AG04450 (cell line): ENCODE data around the gene CACNA1G. TPM values are rescaled to one million over a fixed set of nuclear protein-coding genes. Genes with fewer than 3 reads are reported as not detected.

Experiments used
- CTCF ChIA-PET: fragments of 300-600, 350-600 bp; formaldehyde crosslinking; extraction: SDS; loops from one replicate; lab custom pipeline; 2022; ENCODE audit warnings: antibody characterized with exemption, inconsistent platforms; lab: Charles Lee
- POLR2A ChIA-PET: fragments of 350-600 bp; formaldehyde crosslinking; extraction: SDS; loops from one replicate; lab custom pipeline; 2021; ENCODE audit warnings: antibody characterized with exemption, inconsistent platforms; lab: Yijun Ruan, JAX
- DNase-seq: peaks from one replicate; pipeline ENCODE4 v3.0.0-alpha.2; 2011; ENCODE audit warnings: low read depth, low spot score
- H3K27ac ChIP-seq: one replicate; pipeline ENCODE4 v1.5.1; 2012; ENCODE audit warnings: low read depth, low read length, control low read depth
- H3K27me3 ChIP-seq: one replicate; pipeline ENCODE4 v1.6.0; 2012; ENCODE audit warnings: low read length; ENCODE audit not compliant: control insufficient read depth, insufficient read depth
- H3K4me3 ChIP-seq: 2 replicates; pipeline ENCODE4 v1.5.1; 2011; ENCODE audit warnings: mild to moderate bottlenecking, low read depth, low read length, control low read depth
- H3K9me3 ChIP-seq: 2 replicates; pipeline ENCODE4 v1.5.1; 2012; ENCODE audit warnings: low read length; ENCODE audit not compliant: control insufficient read depth, insufficient read depth
- polyA plus RNA-seq: library from polyadenylated mRNA; depleted of rRNA; stranded (reverse); fragments of >200 nt; gene quantifications from 2 replicates; pipeline ENCODE4 v1.2.3, GENCODE V29; 2011
- TF ChIP-seq, protein P1 (sequence below): IDR thresholded peaks from 2 replicates; pipeline ENCODE4 v1.5.1; 2011; ENCODE audit warnings: low read depth, low read length, control low read depth, inconsistent platforms

Gene CACNA1G
- polyA plus RNA-seq, 1 experiment, result 0.05 TPM

- no peaks in the 10 kb centered on the region for H3K27me3 ChIP-seq
- TF ChIP-seq, protein P1, sequence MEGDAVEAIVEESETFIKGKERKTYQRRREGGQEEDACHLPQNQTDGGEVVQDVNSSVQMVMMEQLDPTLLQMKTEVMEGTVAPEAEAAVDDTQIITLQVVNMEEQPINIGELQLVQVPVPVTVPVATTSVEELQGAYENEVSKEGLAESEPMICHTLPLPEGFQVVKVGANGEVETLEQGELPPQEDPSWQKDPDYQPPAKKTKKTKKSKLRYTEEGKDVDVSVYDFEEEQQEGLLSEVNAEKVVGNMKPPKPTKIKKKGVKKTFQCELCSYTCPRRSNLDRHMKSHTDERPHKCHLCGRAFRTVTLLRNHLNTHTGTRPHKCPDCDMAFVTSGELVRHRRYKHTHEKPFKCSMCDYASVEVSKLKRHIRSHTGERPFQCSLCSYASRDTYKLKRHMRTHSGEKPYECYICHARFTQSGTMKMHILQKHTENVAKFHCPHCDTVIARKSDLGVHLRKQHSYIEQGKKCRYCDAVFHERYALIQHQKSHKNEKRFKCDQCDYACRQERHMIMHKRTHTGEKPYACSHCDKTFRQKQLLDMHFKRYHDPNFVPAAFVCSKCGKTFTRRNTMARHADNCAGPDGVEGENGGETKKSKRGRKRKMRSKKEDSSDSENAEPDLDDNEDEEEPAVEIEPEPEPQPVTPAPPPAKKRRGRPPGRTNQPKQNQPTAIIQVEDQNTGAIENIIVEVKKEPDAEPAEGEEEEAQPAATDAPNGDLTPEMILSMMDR, result no peak
- H3K4me3 ChIP-seq, result no peak overlapping the region
- no peaks in the 10 kb centered on the region for H3K9me3 ChIP-seq
- ChIA-PET CTCF (interaction anchor here (0.6 to 2.2 kb wide), 4 partner anchors 10 to 34 kb away, joined by 3 to 10 read pairs (median 6); no protein-coding TSS in a partner anchor), POLR2A (interaction anchor here (1.0 to 3.8 kb wide), 3 partner anchors 20 to 24 kb away, joined by 3 to 29 read pairs (median 5); no protein-coding TSS in a partner anchor)
- DNase-seq, result no peak
- peak overlapping the region; percentile 90 for H3K27ac ChIP-seq
These were observed 100.8 kb downstream of the CACNA1G start for GRCh38 chr17:50661348-50661747.

GRCh38 chr17:50661795-50662391 is 101.4 kb downstream of the CACNA1G start:
- H3K9me3 ChIP-seq, result no peaks in the 10 kb centered on the region
- no peaks in the 10 kb centered on the region for H3K27me3 ChIP-seq
- CTCF ChIA-PET, result interaction anchor here (1.1 to 2.2 kb wide), 3 partner anchors 10 to 953 kb away, joined by 6 to 9 read pairs (median 7); no protein-coding TSS in a partner anchor
- H3K27ac ChIP-seq, result peak overlapping the region; percentile 90
- no peak overlapping the region for H3K4me3 ChIP-seq
- DNase-seq, result peak; percentile 64
- POLR2A ChIA-PET, result interaction anchor here (0.6 to 3.8 kb wide), 3 partner anchors 13 to 23 kb away, joined by 3 to 29 read pairs (median 4); no protein-coding TSS in a partner anchor
- TF ChIP-seq, protein P1, result no peak

DNA sequence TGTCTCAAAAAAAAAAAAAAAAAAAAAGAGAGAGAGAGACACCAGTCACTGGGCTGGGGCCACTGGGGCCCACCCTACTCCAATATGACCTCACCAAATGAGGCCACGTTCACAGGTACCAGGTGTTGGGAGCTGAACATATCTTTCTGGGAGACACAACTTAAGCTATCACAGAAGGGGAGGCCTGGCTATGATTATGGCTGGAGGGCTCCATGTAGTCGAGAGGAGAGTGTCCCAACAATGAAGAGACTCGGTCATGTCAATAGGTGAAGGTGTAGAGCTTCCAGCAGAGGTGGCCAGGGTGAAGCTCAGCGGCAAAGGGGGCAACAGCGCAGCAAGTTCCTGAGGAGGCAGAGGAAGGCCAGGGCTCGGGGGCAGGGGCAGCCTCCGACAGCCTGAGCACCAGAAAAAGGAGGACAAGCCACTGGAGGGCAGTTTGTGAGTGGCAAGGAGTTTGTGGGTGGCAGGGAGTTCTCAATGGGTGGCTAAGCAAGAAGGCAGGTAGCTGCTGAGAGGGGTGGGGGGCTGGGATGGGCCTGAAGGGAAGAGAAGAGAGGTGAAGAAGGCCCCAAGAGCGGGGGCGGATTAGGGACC is 102.2 kb downstream of the CACNA1G start:
- Histone ChIP-seq H3K27me3 (no peaks in the 10 kb centered on the region), H3K27ac (no peak overlapping the region), H3K4me3 (no peak overlapping the region), H3K9me3 (no peaks in the 10 kb centered on the region)
- no peak for DNase-seq
- ChIA-PET POLR2A (interaction anchor here (0.6 to 3.8 kb wide), 4 partner anchors 14 to 28 kb away, joined by 3 to 29 read pairs (median 6); no protein-coding TSS in a partner anchor), CTCF (interaction anchor here (0.5 to 1.1 kb wide), 3 partner anchors 8 to 954 kb away, joined by 4 to 9 read pairs (median 4); no protein-coding TSS in a partner anchor)
- TF ChIP-seq, protein P1, result no peak

GRCh38 chr17:50663812-50664374 is 103.4 kb downstream of the CACNA1G start:
- Histone ChIP-seq H3K9me3 (no peaks in the 10 kb centered on the region), H3K27me3 (no peaks in the 10 kb centered on the region), H3K4me3 (no peak overlapping the region), H3K27ac (no peak overlapping the region)
- POLR2A ChIA-PET, result no interaction called here
- CTCF ChIA-PET, result no interaction called here
- DNase-seq, result no peak
- TF ChIP-seq, protein P1, result no peak
